Measurements from ENCODE around the gene AGAP1.

DNA sequence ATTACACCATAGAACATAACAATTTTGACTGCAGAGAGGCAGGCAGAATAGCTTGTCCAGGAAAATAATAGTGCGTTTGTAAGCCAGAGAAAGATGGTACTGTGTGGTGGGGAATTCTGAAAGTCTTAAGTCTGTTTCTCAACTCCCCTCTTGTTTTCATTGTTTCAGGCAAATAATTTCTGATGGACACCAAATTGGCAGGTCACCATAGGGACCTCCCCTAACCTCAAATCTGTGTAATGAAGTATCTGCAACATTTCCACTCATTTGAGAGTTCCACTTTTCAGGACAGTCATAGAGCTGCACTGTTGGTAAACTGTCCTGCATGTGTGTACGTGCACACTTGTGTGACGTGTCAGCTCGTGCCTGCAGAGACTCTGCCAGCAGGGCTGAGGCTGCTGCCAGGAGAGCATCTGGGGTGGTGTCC, 195.6 kb downstream of the AGAP1 start:
- TF ChIP-seq, protein P1, sequence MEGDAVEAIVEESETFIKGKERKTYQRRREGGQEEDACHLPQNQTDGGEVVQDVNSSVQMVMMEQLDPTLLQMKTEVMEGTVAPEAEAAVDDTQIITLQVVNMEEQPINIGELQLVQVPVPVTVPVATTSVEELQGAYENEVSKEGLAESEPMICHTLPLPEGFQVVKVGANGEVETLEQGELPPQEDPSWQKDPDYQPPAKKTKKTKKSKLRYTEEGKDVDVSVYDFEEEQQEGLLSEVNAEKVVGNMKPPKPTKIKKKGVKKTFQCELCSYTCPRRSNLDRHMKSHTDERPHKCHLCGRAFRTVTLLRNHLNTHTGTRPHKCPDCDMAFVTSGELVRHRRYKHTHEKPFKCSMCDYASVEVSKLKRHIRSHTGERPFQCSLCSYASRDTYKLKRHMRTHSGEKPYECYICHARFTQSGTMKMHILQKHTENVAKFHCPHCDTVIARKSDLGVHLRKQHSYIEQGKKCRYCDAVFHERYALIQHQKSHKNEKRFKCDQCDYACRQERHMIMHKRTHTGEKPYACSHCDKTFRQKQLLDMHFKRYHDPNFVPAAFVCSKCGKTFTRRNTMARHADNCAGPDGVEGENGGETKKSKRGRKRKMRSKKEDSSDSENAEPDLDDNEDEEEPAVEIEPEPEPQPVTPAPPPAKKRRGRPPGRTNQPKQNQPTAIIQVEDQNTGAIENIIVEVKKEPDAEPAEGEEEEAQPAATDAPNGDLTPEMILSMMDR (IDR thresholded peaks at IDR 0.05): no peak
- TF ChIP-seq EZH2 (IDR thresholded peaks at IDR 0.05) (no peak), EZH2phosphoT487 (IDR thresholded peaks at IDR 0.05) (no peak)

Data from neural progenitor cell (in vitro differentiated cells).